H1 (cell line): ENCODE results near the gene GTF2F2. TPM values are rescaled to one million over a fixed set of nuclear protein-coding genes. Genes with fewer than 3 reads are reported as not detected.

Experiments
- CTCF ChIA-PET: fragments of 300-600 bp; sonication (Branson Sonifier 250); formaldehyde crosslinking; loops from one replicate; lab custom pipeline; 2021; ENCODE audit not compliant: partially characterized antibody; lab: Charles Lee
- POLR2A ChIA-PET: fragments of 300-600 bp; sonication (Branson Sonifier 250); formaldehyde crosslinking; loops from one replicate; lab custom pipeline; 2021; ENCODE audit warnings: inconsistent platforms; ENCODE audit not compliant: partially characterized antibody; lab: Charles Lee
- DNase-seq, 2 experiments: peaks; one replicate each; pipeline versions ENCODE4 v3.0.0 to v3.0.0-alpha.2; 2010 to 2022; ENCODE audit warnings: low spot score in 2 of 2, low read depth in 1 of 2, mixed read lengths in 1 of 2
- FAIRE-seq: peaks from 2 replicates; lab custom pipeline; 2011; peaks lifted over from hg19 to GRCh38; lab: Jason Lieb, UNC
- H2AFZ ChIP-seq: 2 replicates; pipeline ENCODE4 v1.8.1; 2012; ENCODE audit warnings: low read length, inconsistent platforms
- H2AK5ac ChIP-seq: 2 replicates; pipeline ENCODE4 v1.6.1; 2013; ENCODE audit warnings: low read depth, low read length
- H2BK120ac ChIP-seq: replicated peaks from 2 replicates; pipeline ENCODE3; 2013; ENCODE audit warnings: low read depth, low read length, inconsistent platforms
- H2BK12ac ChIP-seq: 2 replicates; pipeline ENCODE4 v1.6.1; 2013; ENCODE audit warnings: low read depth, low read length
- H2BK15ac ChIP-seq: 2 replicates; pipeline ENCODE4 v1.6.1; 2013; ENCODE audit warnings: low read length
- H2BK20ac ChIP-seq: 2 replicates; pipeline ENCODE4 v1.6.1; 2013; ENCODE audit warnings: low read length
- H2BK5ac ChIP-seq: 2 replicates; pipeline ENCODE4 v1.6.1; 2013; ENCODE audit warnings: low read depth, low read length
- H3K14ac ChIP-seq: 2 replicates; pipeline ENCODE4 v1.6.1; 2013; ENCODE audit warnings: inconsistent platforms; ENCODE audit not compliant: insufficient read length
- H3K18ac ChIP-seq: 2 replicates; pipeline ENCODE4 v1.6.1; 2013; ENCODE audit warnings: low read length; ENCODE audit errors: extremely low read depth
- H3K23ac ChIP-seq: 2 replicates; pipeline ENCODE4 v1.6.1; 2013; ENCODE audit warnings: inconsistent platforms; ENCODE audit not compliant: insufficient read length
- H3K23me2 ChIP-seq: 2 replicates; pipeline ENCODE4 v1.6.1; 2013; ENCODE audit warnings: low read depth, low read length
- H3K27ac ChIP-seq: 2 replicates; pipeline ENCODE4 v1.6.1; 2011; ENCODE audit warnings: low read depth, low read length, inconsistent platforms
- H3K27me3 ChIP-seq, 4 experiments: replicated peaks in 1 of 4; 1 replicate in 1 of 4; 2 replicates in 3 of 4; pipeline versions ENCODE4 v1.6.1 to v1.8.1; 2011 to 2013; ENCODE audit warnings: low read length in 3 of 4, mild to moderate bottlenecking in 3 of 4, inconsistent platforms in 2 of 4, mixed read lengths in 2 of 4, moderate library complexity in 1 of 4; ENCODE audit not compliant: control insufficient read depth in 3 of 4, insufficient read depth in 3 of 4; ENCODE audit errors: extremely low read depth in 1 of 4
- H3K36me3 ChIP-seq, 4 experiments: 2 replicates each; pipeline versions ENCODE4 v1.6.1 to v1.8.1; 2011 to 2013; ENCODE audit warnings: mild to moderate bottlenecking in 4 of 4, low read length in 3 of 4, moderate library complexity in 2 of 4, control low read depth in 1 of 4, inconsistent platforms in 1 of 4; ENCODE audit not compliant: insufficient read depth in 4 of 4, control insufficient read depth in 2 of 4
- H3K4ac ChIP-seq: replicated peaks from 2 replicates; pipeline ENCODE3; 2013; ENCODE audit warnings: low read length, low read depth, mixed read lengths, inconsistent platforms; ENCODE audit not compliant: insufficient read length
- H3K4me1 ChIP-seq, 4 experiments: replicated peaks in 1 of 4; 1 replicate in 1 of 4; 2 replicates in 3 of 4; pipeline versions ENCODE4 v1.6.1 to v1.8.1; 2011 to 2013; ENCODE audit warnings: low read length in 3 of 4, inconsistent platforms in 2 of 4, mixed read lengths in 1 of 4; ENCODE audit not compliant: insufficient read depth in 4 of 4, control insufficient read depth in 3 of 4
- H3K4me2 ChIP-seq, 2 experiments: 2 replicates each; pipeline versions ENCODE4 v1.6.1 to v1.8.1; 2011 to 2013; ENCODE audit warnings: low read depth in 2 of 2, low read length in 2 of 2, control low read depth in 1 of 2, inconsistent platforms in 1 of 2, mild to moderate bottlenecking in 1 of 2; ENCODE audit not compliant: insufficient read depth in 1 of 2
- H3K4me3 ChIP-seq, 4 experiments: fragments of 200-600, 300-600 bp in 1 of 4; sonication (generic), shearing (Covaris generic), sonication (Bioruptor Twin) in 1 of 4; 2 replicates each; pipeline versions ENCODE4 v1.5.1 to v1.8.1; 2011 to 2016; ENCODE audit warnings: low read length in 4 of 4, low read depth in 3 of 4, control low read depth in 2 of 4, inconsistent platforms in 2 of 4, mild to moderate bottlenecking in 2 of 4, mixed read lengths in 1 of 4, moderate library complexity in 1 of 4; ENCODE audit not compliant: insufficient read depth in 2 of 4; ENCODE audit errors: extremely low read depth in 1 of 4
- H3K56ac ChIP-seq: replicated peaks from 2 replicates; pipeline ENCODE3; 2013; ENCODE audit warnings: low read depth, mild to moderate bottlenecking, mixed read lengths, low read length, inconsistent platforms; ENCODE audit not compliant: insufficient read length
- H3K79me1 ChIP-seq: 2 replicates; pipeline ENCODE4 v1.6.1; 2013; ENCODE audit warnings: low read depth, low read length, control low read depth
- H3K79me2 ChIP-seq, 2 experiments: 2 replicates each; pipeline versions ENCODE4 v1.6.1 to v1.8.1; 2012 to 2013; ENCODE audit warnings: low read length in 2 of 2, mild to moderate bottlenecking in 2 of 2, inconsistent platforms in 1 of 2; ENCODE audit not compliant: insufficient read depth in 2 of 2, control insufficient read depth in 1 of 2
- H3K9ac ChIP-seq, 4 experiments: replicated peaks in 1 of 4; 1 replicate in 1 of 4; 2 replicates in 3 of 4; pipeline versions ENCODE4 v1.6.1 to v1.8.1; 2011 to 2013; ENCODE audit warnings: low read depth in 3 of 4, low read length in 3 of 4, control low read depth in 2 of 4, mild to moderate bottlenecking in 2 of 4, moderate library complexity in 2 of 4, inconsistent platforms in 1 of 4; ENCODE audit errors: extremely low read depth in 1 of 4
- H3K9me3 ChIP-seq, 2 experiments: 2 replicates each; pipeline versions ENCODE4 v1.6.1 to v1.8.1; 2012 to 2013; ENCODE audit warnings: mild to moderate bottlenecking in 2 of 2, moderate library complexity in 2 of 2, control low read depth in 1 of 2, inconsistent platforms in 1 of 2, low read depth in 1 of 2, low read length in 1 of 2, mixed read lengths in 1 of 2; ENCODE audit not compliant: insufficient read depth in 2 of 2
- H4K20me1 ChIP-seq, 2 experiments: replicated peaks in 1 of 2; 2 replicates each; pipeline versions ENCODE3 to v1.8.1; 2011 to 2013; ENCODE audit warnings: inconsistent platforms in 2 of 2, low read length in 2 of 2, mild to moderate bottlenecking in 1 of 2; ENCODE audit not compliant: insufficient read depth in 2 of 2, control insufficient read depth in 1 of 2
- H4K5ac ChIP-seq: 2 replicates; pipeline ENCODE4 v1.6.1; 2013; ENCODE audit warnings: low read length, low read depth, mixed read lengths, inconsistent platforms; ENCODE audit not compliant: insufficient read length
- H4K8ac ChIP-seq: 2 replicates; pipeline ENCODE4 v1.8.0; 2013; ENCODE audit warnings: mild to moderate bottlenecking, moderate library complexity, low read length, inconsistent platforms; ENCODE audit not compliant: insufficient read depth; ENCODE audit errors: extremely low read depth
- H4K91ac ChIP-seq: replicated peaks from 2 replicates; pipeline ENCODE3; 2013; ENCODE audit warnings: low read length, mixed read lengths, inconsistent platforms; ENCODE audit not compliant: insufficient read length
- CHD2 ChIP-seq: IDR thresholded peaks from 2 replicates; pipeline ENCODE4 v1.6.1; 2012; ENCODE audit warnings: low read length, improper control_type of control experiment
- CTCF ChIP-seq, 3 experiments: IDR thresholded peaks; 1 replicate in 2 of 3; 2 replicates in 1 of 3; pipeline versions ENCODE4 v1.5.1 to v1.6.1; 2011; ENCODE audit warnings: low read length in 3 of 3, mild to moderate bottlenecking in 3 of 3, inconsistent platforms in 2 of 3, low read depth in 1 of 3, moderate library complexity in 1 of 3; ENCODE audit not compliant: insufficient read depth in 1 of 3; ENCODE audit errors: control extremely low read depth in 1 of 3
- E2F6 ChIP-seq: IDR thresholded peaks from 2 replicates; pipeline ENCODE4 v1.6.1; 2012; ENCODE audit warnings: inconsistent platforms
- KDM4A ChIP-seq: IDR thresholded peaks from one replicate; pipeline ENCODE4 v1.7.1; 2012; ENCODE audit warnings: low read depth, mild to moderate bottlenecking, moderate library complexity, low read length, inconsistent platforms; ENCODE audit not compliant: severe bottlenecking
- MAFK ChIP-seq: IDR thresholded peaks from 2 replicates; pipeline ENCODE4 v1.6.1; 2012; ENCODE audit warnings: low read depth, mild to moderate bottlenecking, improper control_type of control experiment, low read length
- PHF8 ChIP-seq: fragments of 200-600 bp; sonication (generic); conservative IDR thresholded peaks from 2 replicates; pipeline ENCODE4 v1.7.1; 2012; ENCODE audit warnings: low read depth, mild to moderate bottlenecking, inconsistent platforms, low read length, moderate library complexity
- RFX5 ChIP-seq: IDR thresholded peaks from 2 replicates; pipeline ENCODE4 v1.6.1; 2011; ENCODE audit warnings: low read depth, low read length, improper control_type of control experiment, borderline replicate concordance
- SIX5 ChIP-seq: IDR thresholded peaks from 2 replicates; pipeline ENCODE4 v1.6.1; 2011; ENCODE audit warnings: mild to moderate bottlenecking, low read depth, low read length
- USF2 ChIP-seq: IDR thresholded peaks from 2 replicates; pipeline ENCODE4 v1.6.1; 2011; ENCODE audit warnings: low read length, improper control_type of control experiment
- WGBS, 2 experiments: shearing (Covaris generic) in 1 of 2; methylation state at CpG; one replicate each; pipeline versions ENCODE4 v1.1.6 to v1.1.7; 2013 to 2015; ENCODE audit warnings: low lambda C conversion rate in 2 of 2, mixed read lengths in 2 of 2, inconsistent platforms in 1 of 2, low coverage in 1 of 2, missing lambda C conversion rate in 1 of 2; ENCODE audit not compliant: insufficient replicate concordance in 2 of 2, insufficient coverage in 1 of 2, insufficient read length in 1 of 2; ENCODE audit errors: extremely low coverage in 1 of 2, missing lambda C conversion rate in 1 of 2; 5-methylcytosine and 5-hydroxymethylcytosine counted together
- polyA plus RNA-seq, 7 experiments: library from polyadenylated mRNA; depleted of rRNA in 3 of 7; stranded (reverse) in 5 of 7; unstranded in 2 of 7; fragments of >200 nt in 5 of 7; fragments of 200-250 nt in 2 of 7; gene quantifications; 1 replicate in 5 of 7; 2 replicates in 1 of 7; 4 replicates in 1 of 7; pipeline versions ENCODE4 v1.2.1 to v1.2.3, GENCODE V29; 2011 to 2013; ENCODE audit warnings: missing spikeins in 2 of 7, mixed read lengths in 2 of 7
- total RNA-seq: library from RNA; stranded (reverse); fragmentation: NEBNext Ultra II Directional; extraction: Animal tissue kit (Norgen Biotek cat#: 25700); gene quantifications from 2 replicates; pipeline ENCODE4 v1.2.1, GENCODE V29; 2021

GTF2F2 gene
- total and polyA plus RNA-seq, 2 of the 8 experiments (the other 6 are each of a cell fraction or from before 2014, with no cell fraction given): 10.8 to 31.1 TPM

GRCh38 chr13:45103449-45103848 lies 16.9 kb upstream of the GTF2F2 start:
- H2BK5ac ChIP-seq: no peak overlapping the region
- POLR2A ChIA-PET: interaction anchor here (0.7 kb wide), 1 partner anchor 302 kb away, joined by 3 read pairs; no protein-coding TSS in a partner anchor
- H4K8ac ChIP-seq: no peak overlapping the region
- H3K4me2 ChIP-seq: no peak overlapping the region
- no peaks in the 10 kb centered on the region for H3K79me2 ChIP-seq
- no peak overlapping the region for H3K23ac ChIP-seq
- H3K27me3 ChIP-seq: no peaks in the 10 kb centered on the region
- H2BK120ac ChIP-seq: no peak overlapping the region
- H2BK20ac ChIP-seq: no peak overlapping the region
- H3K9ac ChIP-seq: no peak overlapping the region
- no peak overlapping the region for H4K91ac ChIP-seq
- no peak overlapping the region for H3K4me3 ChIP-seq
- H3K4me1 ChIP-seq: peaks cover 3 to 16% (median 12%) of the 10 kb centered on the region in 4 experiments; a peak in 5 of 7 replicates
- H2AFZ ChIP-seq: no peak overlapping the region
- FAIRE-seq (no peak), DNase-seq (no peak)
- no peaks in the 10 kb centered on the region for H3K79me1 ChIP-seq
- H3K56ac ChIP-seq: no peak overlapping the region
- no peaks in the 10 kb centered on the region for H3K36me3 ChIP-seq
- no peaks in the 10 kb centered on the region for H3K9me3 ChIP-seq
- no peak overlapping the region for H3K18ac ChIP-seq
- CTCF ChIA-PET: interaction anchor here (0.5 to 2.8 kb wide), 5 partner anchors 34 to 177 kb away, joined by 3 to 11 read pairs (median 3); no protein-coding TSS in a partner anchor
- no peak overlapping the region for H3K27ac ChIP-seq
- no peak overlapping the region for H4K5ac ChIP-seq
- H3K4ac ChIP-seq: no peak overlapping the region
- H2BK15ac ChIP-seq: no peak overlapping the region
- WGBS, 2 experiments: 88% methylated on average over 2 of the region's 2 CpGs; no CpG with 5 or more reads in 1 of the 2 experiments
- no peak overlapping the region for H3K14ac ChIP-seq
- no peak overlapping the region for H2AK5ac ChIP-seq
- H2BK12ac ChIP-seq: no peak overlapping the region
- H4K20me1 ChIP-seq: no peaks in the 10 kb centered on the region
- H3K23me2 ChIP-seq: no peaks in the 10 kb centered on the region
- TF ChIP-seq MAFK (no peak), USF2 (no peak), SIX5 (no peak), RFX5 (no peak), PHF8 (no peak), CTCF (IDR thresholded peaks at IDR 0.05; ENCODE audit: control extremely low read depth in 1 of 3, insufficient read depth in 1 of 3, low read depth in 1 of 3, low read length in 3 of 3) (no peak), E2F6 (no peak), CHD2 (no peak), KDM4A (no peak)
